Activated CD4-positive, alpha-beta T cell treated with anti-CD3 and anti-CD28 coated beads for 36 hours (primary cell): ENCODE results near the gene ABLIM1. TPM values are rescaled to one million over a fixed set of nuclear protein-coding genes. Genes with fewer than 3 reads are reported as not detected.

Experiments used
- ATAC-seq: fragments of 200-7000 bp; cut with Tn5 transposase; one replicate; pipeline ENCODE4 v1.10.0; 2021; ENCODE audit warnings: mild to moderate bottlenecking, moderate library complexity
- CTCF ChIA-PET: fragments of 350-600 bp; sonication (Branson Sonifier 250); formaldehyde crosslinking; loops from one replicate; lab custom pipeline; 2021; ENCODE audit warnings: antibody characterized with exemption; lab: Charles Lee
- POLR2A ChIA-PET: fragments of 350-600 bp; sonication (Branson Sonifier 250); formaldehyde crosslinking; loops from one replicate; lab custom pipeline; 2021; ENCODE audit warnings: antibody characterized with exemption, inconsistent platforms; lab: Charles Lee
- DNase-seq: peaks from one replicate; pipeline ENCODE4 v3.0.0-alpha.2; 2020
- H3K27ac Mint-ChIP-seq: one replicate; pipeline ENCODE4 v1.8.0; 2021; ENCODE audit warnings: mixed read lengths
- H3K27me3 Mint-ChIP-seq: one replicate; pipeline ENCODE4 v1.8.0; 2021; ENCODE audit warnings: mixed read lengths
- H3K36me3 Mint-ChIP-seq: one replicate; pipeline ENCODE4 v1.8.0; 2021; ENCODE audit warnings: low read depth, mixed read lengths
- H3K4me1 Mint-ChIP-seq: one replicate; pipeline ENCODE4 v1.8.0; 2021; ENCODE audit warnings: mixed read lengths
- H3K4me3 Mint-ChIP-seq: one replicate; pipeline ENCODE4 v1.8.0; 2021; ENCODE audit warnings: mild to moderate bottlenecking, moderate library complexity, mixed read lengths
- H3K9me3 Mint-ChIP-seq: one replicate; pipeline ENCODE4 v1.8.0; 2021; ENCODE audit warnings: low read depth, mixed read lengths
- intact Hi-C, 2 experiments: fragments of 100-400 bp; cut with DNase I in 1 of 2; cut with micrococcal nuclease in 1 of 2; formaldehyde crosslinking; loops; one replicate each; pipeline versions ENCODE4 v1.14.2 to v1.15.1; 2022 to 2024; cut with DNase I, micrococcal nuclease
- total RNA-seq, 2 experiments: library from RNA; stranded (reverse); gene quantifications; one replicate each; pipeline ENCODE4 v1.2.3, GENCODE V29; 2021

The ABLIM1 gene
- total RNA-seq, 2 experiments from 2014 or later, result 152 to 166 TPM

DNA sequence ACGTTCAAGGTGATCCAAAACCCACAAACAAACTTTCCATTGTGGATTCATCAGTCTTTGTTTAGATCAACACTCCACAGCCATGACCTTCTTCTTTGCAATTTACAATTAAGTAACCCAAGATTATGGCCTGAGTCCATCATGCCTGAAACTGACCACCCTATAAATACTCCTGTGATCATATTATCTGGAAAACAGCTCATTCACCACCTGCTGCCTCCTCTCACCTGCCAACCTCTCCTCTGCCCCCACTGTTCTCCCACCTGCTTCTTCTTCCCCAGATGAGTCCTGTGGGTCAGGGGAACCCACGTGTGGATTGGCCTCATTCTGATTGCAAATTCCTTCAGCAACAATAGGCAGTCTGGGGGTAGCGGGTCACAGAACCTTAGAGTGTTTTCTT, 81.4 kb downstream of the ABLIM1 start:
- no peaks in the 10 kb centered on the region for H3K4me1 Mint-ChIP-seq
- no peaks in the 10 kb centered on the region for H3K36me3 Mint-ChIP-seq
- no peak overlapping the region for H3K27ac Mint-ChIP-seq
- intact Hi-C loops, result no loop called here
- no peak overlapping the region for H3K4me3 Mint-ChIP-seq
- ChIA-PET CTCF (interaction anchor here (0.6 to 1.2 kb wide), 2 partner anchors 12 to 681 kb away, joined by 3 to 4 read pairs; no protein-coding TSS in a partner anchor), POLR2A (no interaction called here)
- no peaks in the 10 kb centered on the region for H3K27me3 Mint-ChIP-seq
- no peak for DNase-seq
- H3K9me3 Mint-ChIP-seq, result no peaks in the 10 kb centered on the region
- ATAC-seq, result no peak

DNA sequence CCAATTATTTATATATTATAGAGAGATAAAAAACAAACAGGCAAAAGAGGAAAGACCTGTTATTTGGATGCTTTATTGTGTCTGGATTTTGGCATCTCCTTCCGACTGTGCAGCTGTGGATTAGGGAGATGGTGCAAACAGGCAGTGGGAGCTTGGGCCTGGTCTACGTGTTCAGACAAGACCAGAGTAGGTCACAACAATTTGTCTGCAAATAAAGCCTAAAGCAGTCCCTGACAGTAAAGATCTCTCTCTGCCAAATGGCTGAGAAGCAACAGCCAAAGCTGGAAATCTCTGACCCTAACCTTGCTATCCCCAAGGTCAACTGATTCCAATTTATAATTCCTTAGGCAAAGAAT, 82.0 kb downstream of the ABLIM1 start:
- H3K27ac Mint-ChIP-seq, result no peak overlapping the region
- intact Hi-C loops, result no loop called here
- H3K36me3 Mint-ChIP-seq, result no peaks in the 10 kb centered on the region
- H3K9me3 Mint-ChIP-seq, result no peaks in the 10 kb centered on the region
- ChIA-PET POLR2A (no interaction called here), CTCF (interaction anchor here (0.6 to 1.2 kb wide), 2 partner anchors 12 to 682 kb away, joined by 3 to 4 read pairs; no protein-coding TSS in a partner anchor)
- no peaks in the 10 kb centered on the region for H3K27me3 Mint-ChIP-seq
- DNase-seq (no peak), ATAC-seq (no peak)
- H3K4me1 Mint-ChIP-seq, result no peaks in the 10 kb centered on the region
- H3K4me3 Mint-ChIP-seq, result no peak overlapping the region

DNA sequence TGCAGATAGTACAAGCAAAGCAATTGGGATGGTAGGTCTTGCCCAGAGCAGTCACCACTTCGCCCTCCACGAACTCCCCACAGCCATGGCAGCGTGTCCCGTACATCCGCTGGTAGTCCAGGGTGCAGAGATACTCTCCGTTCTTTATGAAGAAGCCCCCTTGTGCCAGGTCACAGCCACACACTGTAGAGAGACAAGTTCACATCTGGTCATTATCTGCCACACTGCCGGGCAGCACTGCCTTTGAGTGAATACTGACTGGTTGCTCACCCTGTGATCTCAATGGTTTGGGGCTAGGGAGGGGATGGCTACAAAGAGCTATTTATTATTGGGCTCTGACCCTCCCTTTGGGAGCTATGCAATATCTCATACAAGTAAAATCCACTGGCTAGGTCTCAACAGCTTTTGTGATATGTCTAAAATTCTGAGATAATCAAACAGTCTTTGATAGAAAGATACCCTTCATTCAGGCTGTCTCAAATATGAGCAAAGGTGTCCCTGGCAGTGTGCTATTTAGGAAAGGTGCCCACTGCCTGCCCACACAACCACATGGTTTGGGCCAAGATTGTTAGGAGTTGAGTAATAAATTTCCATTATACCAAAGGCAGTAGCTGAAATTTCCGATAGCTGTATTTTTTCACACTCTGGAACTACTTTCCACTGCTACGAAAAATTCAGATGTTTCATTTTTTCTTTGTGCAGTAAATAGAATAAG, 82.5 kb downstream of the ABLIM1 start:
- no peak for DNase-seq
- Mint-ChIP-seq H3K9me3 (no peaks in the 10 kb centered on the region), H3K27me3 (no peaks in the 10 kb centered on the region), H3K4me3 (no peak overlapping the region), H3K36me3 (no peaks in the 10 kb centered on the region), H3K4me1 (no peaks in the 10 kb centered on the region), H3K27ac (no peak overlapping the region)
- no peak for ATAC-seq
- intact Hi-C loops, result no loop called here
- ChIA-PET POLR2A (no interaction called here), CTCF (interaction anchor here (0.6 to 1.1 kb wide), 2 partner anchors 81 to 104 kb away, joined by 3 to 4 read pairs; no protein-coding TSS in a partner anchor)

DNA sequence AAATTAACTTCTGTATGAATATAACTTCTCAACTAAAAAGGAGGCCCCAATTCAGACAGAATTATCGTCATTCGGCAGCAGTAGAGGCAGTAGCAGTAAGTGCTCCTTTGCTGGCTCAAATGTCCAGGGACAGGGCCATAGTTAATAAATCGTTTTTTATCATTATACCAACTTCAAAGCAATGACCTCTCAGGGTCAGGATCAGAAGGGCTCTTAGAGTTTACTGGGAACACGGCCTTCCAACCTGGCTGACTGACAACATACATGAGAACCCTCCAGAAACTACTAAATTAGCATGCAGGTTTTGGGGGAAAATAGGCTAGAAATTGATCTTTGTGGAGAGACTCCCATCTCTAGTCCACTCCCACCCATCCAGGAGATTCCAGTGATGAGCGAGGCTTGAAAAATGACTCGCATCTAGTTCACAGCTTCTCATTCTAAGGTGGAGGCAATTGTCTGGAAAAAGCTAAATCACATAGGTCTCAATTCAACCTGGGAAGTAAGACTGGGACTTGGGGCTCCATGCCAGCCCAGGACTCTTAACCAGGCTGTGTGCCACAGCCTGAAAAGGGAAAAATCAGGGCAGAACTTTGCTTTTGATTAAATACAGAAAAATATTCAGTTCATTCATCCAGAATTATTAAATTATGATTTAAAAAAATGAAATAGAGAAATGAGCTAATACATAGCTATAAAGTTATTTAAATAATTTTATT, 84.6 kb downstream of the ABLIM1 start:
- no peak overlapping the region for H3K27ac Mint-ChIP-seq
- H3K36me3 Mint-ChIP-seq, result no peaks in the 10 kb centered on the region
- ATAC-seq (no peak), DNase-seq (no peak)
- POLR2A ChIA-PET, result no interaction called here
- CTCF ChIA-PET, result interaction anchor here (0.9 to 1.3 kb wide), 2 partner anchors 24 to 47 kb away, joined by 3 read pairs; no protein-coding TSS in a partner anchor
- no peaks in the 10 kb centered on the region for H3K9me3 Mint-ChIP-seq
- no peaks in the 10 kb centered on the region for H3K27me3 Mint-ChIP-seq
- intact Hi-C loops, result no loop called here
- H3K4me1 Mint-ChIP-seq, result no peaks in the 10 kb centered on the region
- no peak overlapping the region for H3K4me3 Mint-ChIP-seq

DNA sequence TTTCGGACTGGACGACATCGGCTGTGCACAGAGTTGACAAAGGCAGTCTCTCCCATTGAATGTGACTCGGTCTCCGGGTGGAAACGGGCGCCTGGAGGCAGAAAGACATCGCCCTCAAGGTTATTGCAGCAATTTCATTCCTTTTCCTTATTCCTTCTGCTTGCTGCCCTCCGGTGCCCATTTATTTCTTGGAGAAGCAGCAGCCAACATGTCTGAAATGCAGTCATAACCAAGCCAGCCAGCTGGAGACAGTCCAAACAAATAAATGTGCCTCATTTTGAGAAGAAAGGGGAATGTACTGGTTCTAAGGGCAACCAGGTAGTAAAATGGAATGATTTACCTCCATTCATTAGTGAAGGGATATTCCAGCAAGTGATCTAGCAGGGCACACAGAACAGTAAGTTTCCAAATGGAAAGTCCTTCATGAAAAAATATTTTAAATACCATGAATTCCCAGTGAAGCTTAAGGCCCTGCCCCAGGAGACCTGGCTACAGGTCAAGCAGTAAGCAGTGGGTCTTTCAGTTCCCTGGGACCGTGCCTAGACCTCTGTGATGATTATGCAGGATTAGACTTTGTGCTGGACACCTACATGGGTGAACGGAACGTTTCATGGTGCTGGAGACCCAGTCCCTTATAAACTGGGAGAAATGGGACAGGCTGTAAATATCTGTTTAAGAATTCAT, 86.6 kb downstream of the ABLIM1 start:
- POLR2A ChIA-PET, result no interaction called here
- no peak for DNase-seq
- no peak for ATAC-seq
- CTCF ChIA-PET, result interaction anchor here (0.7 to 1.0 kb wide), 3 partner anchors 18 to 193 kb away, joined by 3 read pairs; no protein-coding TSS in a partner anchor
- H3K4me1 Mint-ChIP-seq, result no peaks in the 10 kb centered on the region
- intact Hi-C loops, result no loop called here
- H3K27me3 Mint-ChIP-seq, result no peaks in the 10 kb centered on the region
- H3K9me3 Mint-ChIP-seq, result no peaks in the 10 kb centered on the region
- H3K4me3 Mint-ChIP-seq, result no peak overlapping the region
- H3K27ac Mint-ChIP-seq, result no peak overlapping the region
- no peaks in the 10 kb centered on the region for H3K36me3 Mint-ChIP-seq

DNA sequence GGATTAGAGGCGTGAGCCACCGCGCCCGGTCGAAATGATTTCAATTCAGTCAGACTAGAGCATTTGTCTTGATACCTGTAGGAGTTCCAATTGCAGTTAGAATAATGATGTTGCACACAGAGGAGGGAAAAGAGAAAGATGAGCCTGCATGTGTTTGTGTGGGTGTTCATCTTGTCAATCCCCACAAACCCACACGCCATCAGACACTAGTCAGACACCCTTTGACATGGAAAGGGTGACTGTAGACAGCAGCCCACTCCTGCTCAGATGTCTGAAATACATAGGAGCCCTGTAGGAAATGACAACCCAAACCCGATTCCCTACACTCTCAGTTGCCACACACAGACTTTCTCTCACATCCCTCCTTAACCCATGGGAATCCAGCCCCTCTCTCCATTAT, 92.0 kb downstream of the ABLIM1 start:
- no peak overlapping the region for H3K27ac Mint-ChIP-seq
- no peak for DNase-seq
- intact Hi-C loops, result no loop called here
- H3K36me3 Mint-ChIP-seq, result no peaks in the 10 kb centered on the region
- H3K4me3 Mint-ChIP-seq, result no peak overlapping the region
- no peaks in the 10 kb centered on the region for H3K27me3 Mint-ChIP-seq
- no peaks in the 10 kb centered on the region for H3K9me3 Mint-ChIP-seq
- ATAC-seq, result peak; percentile 26
- ChIA-PET POLR2A (no interaction called here), CTCF (interaction anchor here (0.6 kb wide), 2 partner anchors 37 to 1992 kb away, joined by 3 read pairs; no protein-coding TSS in a partner anchor)
- H3K4me1 Mint-ChIP-seq, result no peaks in the 10 kb centered on the region

DNA sequence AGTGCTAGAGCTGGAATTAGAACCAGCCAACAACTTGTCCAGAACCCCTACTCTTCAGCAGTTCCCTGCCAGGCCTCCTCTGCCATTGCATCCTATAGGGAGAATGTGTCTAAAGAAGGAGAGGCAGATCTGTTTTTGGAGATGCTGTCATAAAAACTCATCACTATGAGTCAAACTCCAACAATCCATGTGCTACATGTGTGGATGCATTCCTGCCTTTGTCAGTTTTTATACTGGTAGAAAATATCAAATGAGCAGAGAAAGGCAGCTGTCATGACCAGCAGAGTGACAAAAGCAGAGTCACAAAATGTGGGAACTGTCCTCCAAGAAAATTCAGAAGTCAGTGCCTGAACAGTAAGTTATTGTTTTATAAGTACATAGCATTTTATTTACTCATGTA, 93.0 kb downstream of the ABLIM1 start:
- no peaks in the 10 kb centered on the region for H3K36me3 Mint-ChIP-seq
- POLR2A ChIA-PET, result no interaction called here
- H3K27ac Mint-ChIP-seq, result no peak overlapping the region
- H3K4me1 Mint-ChIP-seq, result no peaks in the 10 kb centered on the region
- no peaks in the 10 kb centered on the region for H3K9me3 Mint-ChIP-seq
- H3K4me3 Mint-ChIP-seq, result no peak overlapping the region
- CTCF ChIA-PET, result interaction anchor here (0.6 to 1.0 kb wide), 2 partner anchors 221 to 1158 kb away, joined by 3 read pairs; no protein-coding TSS in a partner anchor
- intact Hi-C loops, result no loop called here
- no peaks in the 10 kb centered on the region for H3K27me3 Mint-ChIP-seq
- DNase-seq (no peak), ATAC-seq (no peak)

DNA sequence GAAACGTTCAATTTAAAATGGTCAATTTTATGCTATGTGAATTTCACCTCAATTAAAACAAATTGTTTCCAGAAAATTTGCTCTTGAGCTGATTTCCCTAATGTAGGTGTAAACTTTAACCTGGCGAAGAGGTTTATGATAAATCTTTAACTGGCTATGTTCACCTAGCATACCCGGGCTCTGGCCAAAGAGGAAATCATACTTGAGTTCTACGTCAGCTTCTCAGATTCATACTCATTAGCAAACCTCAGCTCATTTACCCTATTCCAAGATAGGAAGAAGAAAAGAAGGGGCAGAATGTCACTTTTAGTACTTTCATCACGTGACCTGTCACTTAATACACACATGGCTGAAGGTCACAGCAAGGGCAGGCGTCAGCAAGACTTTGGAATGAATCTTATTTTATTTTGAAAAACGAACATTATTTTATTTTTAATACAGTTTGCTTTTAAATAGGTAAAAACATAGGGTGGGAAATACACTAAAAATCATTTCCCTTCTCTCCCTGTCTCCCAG, 97.0 kb downstream of the ABLIM1 start:
- ChIA-PET CTCF (interaction anchor here (0.8 kb wide), 1 partner anchor 90 kb away, joined by 3 read pairs; no protein-coding TSS in a partner anchor), POLR2A (no interaction called here)
- peaks cover 3% of the 10 kb centered on the region for H3K36me3 Mint-ChIP-seq
- no peaks in the 10 kb centered on the region for H3K4me1 Mint-ChIP-seq
- DNase-seq (no peak), ATAC-seq (no peak)
- H3K4me3 Mint-ChIP-seq, result no peak overlapping the region
- peaks cover 7% of the 10 kb centered on the region for H3K9me3 Mint-ChIP-seq
- H3K27me3 Mint-ChIP-seq, result no peaks in the 10 kb centered on the region
- intact Hi-C loops, result no loop called here
- no peak overlapping the region for H3K27ac Mint-ChIP-seq

DNA sequence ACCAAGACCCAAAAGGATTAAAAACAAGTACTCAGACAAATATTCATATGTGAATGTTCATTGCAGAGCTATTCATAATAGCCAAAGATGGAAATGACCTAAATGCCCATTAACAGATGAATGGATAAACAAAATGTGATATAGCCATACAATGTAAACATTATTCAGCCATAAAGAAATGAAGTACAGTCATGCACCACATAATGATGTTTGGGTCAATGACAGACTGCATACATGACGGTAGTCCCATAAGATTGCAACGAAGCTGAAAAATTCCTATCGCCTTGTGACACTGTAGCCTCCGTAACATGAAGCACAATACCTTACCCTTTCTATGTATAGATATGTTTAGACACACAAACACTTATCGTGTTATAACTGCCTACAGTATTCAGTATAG, 97.9 kb downstream of the ABLIM1 start:
- no peak for ATAC-seq
- ChIA-PET CTCF (interaction anchor here (1.6 kb wide), 1 partner anchor 9 kb away, joined by 6 read pairs; no protein-coding TSS in a partner anchor), POLR2A (no interaction called here)
- Mint-ChIP-seq H3K4me3 (no peak overlapping the region), H3K27me3 (no peaks in the 10 kb centered on the region), H3K36me3 (peaks cover 3% of the 10 kb centered on the region), H3K4me1 (no peaks in the 10 kb centered on the region), H3K9me3 (peaks cover 7% of the 10 kb centered on the region), H3K27ac (no peak overlapping the region)
- intact Hi-C loops, result no loop called here
- DNase-seq, result no peak

DNA sequence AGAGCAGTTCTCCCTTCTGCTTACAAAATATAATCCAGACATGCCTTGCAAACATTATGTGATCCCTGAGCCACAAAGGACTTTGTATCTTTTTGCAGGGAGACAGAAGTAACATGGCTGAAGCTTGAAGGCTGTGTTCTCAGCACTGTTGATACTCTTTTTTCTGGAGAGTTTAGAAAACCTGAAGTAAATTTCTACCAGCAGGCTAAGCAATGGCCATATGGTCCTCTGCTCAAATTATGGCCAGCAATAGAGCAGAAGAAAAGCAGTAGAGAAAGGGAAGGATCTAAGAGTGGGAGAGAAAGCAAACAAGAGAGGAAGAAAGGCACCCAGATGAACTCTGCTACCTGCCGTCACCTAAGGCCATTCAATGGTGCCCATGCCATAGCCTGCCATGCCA, 98.4 kb downstream of the ABLIM1 start:
- intact Hi-C loops, result no loop called here
- H3K4me3 Mint-ChIP-seq, result no peak overlapping the region
- no peaks in the 10 kb centered on the region for H3K4me1 Mint-ChIP-seq
- H3K9me3 Mint-ChIP-seq, result peaks cover 7% of the 10 kb centered on the region
- H3K36me3 Mint-ChIP-seq, result peaks cover 3% of the 10 kb centered on the region
- H3K27ac Mint-ChIP-seq, result no peak overlapping the region
- H3K27me3 Mint-ChIP-seq, result no peaks in the 10 kb centered on the region
- ATAC-seq (no peak), DNase-seq (no peak)
- CTCF ChIA-PET, result interaction anchor here (1.6 kb wide), 1 partner anchor 8 kb away, joined by 6 read pairs; no protein-coding TSS in a partner anchor
- POLR2A ChIA-PET, result no interaction called here

DNA sequence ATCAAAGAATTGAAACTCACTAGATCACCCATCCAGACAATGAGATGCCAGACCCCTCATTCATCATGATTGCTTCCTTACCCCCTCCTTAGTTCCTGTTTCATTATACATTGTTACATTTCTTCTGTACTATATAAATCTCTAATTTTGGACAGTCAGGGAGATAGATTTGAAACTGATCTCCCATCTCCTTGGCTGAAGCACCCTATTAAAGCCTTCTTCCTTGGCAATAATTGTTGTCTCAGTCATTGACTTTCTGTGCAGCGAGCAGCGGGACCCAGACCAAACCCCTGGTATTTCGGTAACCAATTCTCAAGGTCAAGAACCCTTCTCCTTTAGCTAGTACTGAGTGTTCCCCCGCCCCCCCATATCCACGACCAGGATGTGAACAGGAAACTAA, 100.2 kb downstream of the ABLIM1 start:
- no peaks in the 10 kb centered on the region for H3K27me3 Mint-ChIP-seq
- H3K36me3 Mint-ChIP-seq, result peaks cover 3% of the 10 kb centered on the region
- H3K9me3 Mint-ChIP-seq, result peaks cover 7% of the 10 kb centered on the region
- no peaks in the 10 kb centered on the region for H3K4me1 Mint-ChIP-seq
- DNase-seq (no peak), ATAC-seq (no peak)
- no peak overlapping the region for H3K27ac Mint-ChIP-seq
- intact Hi-C loops, result no loop called here
- no peak overlapping the region for H3K4me3 Mint-ChIP-seq
- ChIA-PET POLR2A (no interaction called here), CTCF (interaction anchor here (0.7 kb wide), 1 partner anchor 712 kb away, joined by 5 read pairs; no protein-coding TSS in a partner anchor)
